ENCODE data around the gene PDLIM7.

Gene PDLIM7

DNA sequence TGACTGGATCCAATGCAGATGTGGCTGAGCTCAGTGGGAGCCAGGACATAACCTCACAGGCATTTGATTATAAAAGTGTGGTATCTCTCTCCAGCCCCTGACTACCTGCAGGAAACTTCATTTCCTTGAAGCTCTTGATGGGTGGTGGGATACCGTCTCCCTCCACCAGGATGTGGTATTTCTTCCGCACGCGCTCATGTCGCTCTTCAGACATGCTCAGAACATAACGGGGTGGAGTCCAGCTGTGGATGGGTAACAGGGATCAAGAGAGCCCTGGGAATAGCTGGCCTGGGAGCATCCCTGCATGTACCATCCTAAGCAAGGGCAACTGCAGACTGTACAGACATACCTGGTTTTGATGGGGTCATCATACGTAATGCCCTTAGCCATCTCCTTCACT, 18.2 kb upstream of the PDLIM7 start:
- peak; percentile 69 for DNase-seq (ENCODE audit: low spot score)
- TF ChIP-seq, protein P1, sequence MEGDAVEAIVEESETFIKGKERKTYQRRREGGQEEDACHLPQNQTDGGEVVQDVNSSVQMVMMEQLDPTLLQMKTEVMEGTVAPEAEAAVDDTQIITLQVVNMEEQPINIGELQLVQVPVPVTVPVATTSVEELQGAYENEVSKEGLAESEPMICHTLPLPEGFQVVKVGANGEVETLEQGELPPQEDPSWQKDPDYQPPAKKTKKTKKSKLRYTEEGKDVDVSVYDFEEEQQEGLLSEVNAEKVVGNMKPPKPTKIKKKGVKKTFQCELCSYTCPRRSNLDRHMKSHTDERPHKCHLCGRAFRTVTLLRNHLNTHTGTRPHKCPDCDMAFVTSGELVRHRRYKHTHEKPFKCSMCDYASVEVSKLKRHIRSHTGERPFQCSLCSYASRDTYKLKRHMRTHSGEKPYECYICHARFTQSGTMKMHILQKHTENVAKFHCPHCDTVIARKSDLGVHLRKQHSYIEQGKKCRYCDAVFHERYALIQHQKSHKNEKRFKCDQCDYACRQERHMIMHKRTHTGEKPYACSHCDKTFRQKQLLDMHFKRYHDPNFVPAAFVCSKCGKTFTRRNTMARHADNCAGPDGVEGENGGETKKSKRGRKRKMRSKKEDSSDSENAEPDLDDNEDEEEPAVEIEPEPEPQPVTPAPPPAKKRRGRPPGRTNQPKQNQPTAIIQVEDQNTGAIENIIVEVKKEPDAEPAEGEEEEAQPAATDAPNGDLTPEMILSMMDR (IDR thresholded peaks at IDR 0.05), result no peak
- no peak overlapping the region for H3K27ac ChIP-seq
- H3K4me3 ChIP-seq, result peak overlapping the region; percentile 100

DNA sequence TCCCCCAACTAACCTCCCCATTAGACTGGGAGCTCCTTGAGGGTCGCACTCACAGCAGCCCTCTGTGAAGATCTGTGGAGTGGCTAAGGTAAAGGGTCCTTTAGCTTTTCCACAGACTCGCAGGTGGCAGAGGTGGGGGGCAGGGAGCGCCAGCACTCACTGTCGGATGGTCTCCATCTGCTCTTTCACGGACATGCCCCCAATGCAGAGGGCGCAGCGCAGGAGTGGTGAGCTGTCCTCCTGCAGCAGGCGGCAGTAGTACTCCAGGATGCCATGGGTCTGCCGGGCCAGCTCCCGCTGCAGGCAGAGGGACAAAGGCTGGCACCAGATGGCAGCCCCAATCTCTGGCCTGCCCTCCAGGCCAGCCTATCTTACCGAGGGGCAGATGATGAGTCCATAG, 17.1 kb upstream of the PDLIM7 start:
- no peak for DNase-seq (ENCODE audit: low spot score)
- no peak overlapping the region for H3K27ac ChIP-seq
- TF ChIP-seq, protein P1 (IDR thresholded peaks at IDR 0.05), result no peak
- no peak overlapping the region for H3K4me3 ChIP-seq

DNA sequence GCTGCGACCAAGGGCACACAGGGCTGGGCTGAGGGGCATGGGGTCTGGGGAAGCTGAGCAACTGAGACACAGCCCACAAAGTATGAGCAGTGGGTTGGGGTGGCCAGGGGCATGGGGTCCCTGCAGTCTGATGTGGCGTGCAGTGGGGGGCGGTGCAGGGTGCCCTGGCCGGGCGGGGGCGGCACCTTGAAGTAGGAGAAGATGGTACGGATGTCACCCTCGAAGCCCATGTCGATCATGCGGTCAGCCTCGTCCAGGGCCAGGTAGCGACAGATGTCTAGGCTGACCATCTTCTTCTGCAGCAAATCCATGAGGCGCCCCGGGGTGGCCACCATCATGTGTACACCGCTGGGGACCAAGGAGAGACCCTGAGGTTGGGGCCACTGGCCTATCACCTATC, 16.1 kb upstream of the PDLIM7 start:
- H3K4me3 ChIP-seq, result no peak overlapping the region
- TF ChIP-seq, protein P1 (IDR thresholded peaks at IDR 0.05), result no peak

DNA sequence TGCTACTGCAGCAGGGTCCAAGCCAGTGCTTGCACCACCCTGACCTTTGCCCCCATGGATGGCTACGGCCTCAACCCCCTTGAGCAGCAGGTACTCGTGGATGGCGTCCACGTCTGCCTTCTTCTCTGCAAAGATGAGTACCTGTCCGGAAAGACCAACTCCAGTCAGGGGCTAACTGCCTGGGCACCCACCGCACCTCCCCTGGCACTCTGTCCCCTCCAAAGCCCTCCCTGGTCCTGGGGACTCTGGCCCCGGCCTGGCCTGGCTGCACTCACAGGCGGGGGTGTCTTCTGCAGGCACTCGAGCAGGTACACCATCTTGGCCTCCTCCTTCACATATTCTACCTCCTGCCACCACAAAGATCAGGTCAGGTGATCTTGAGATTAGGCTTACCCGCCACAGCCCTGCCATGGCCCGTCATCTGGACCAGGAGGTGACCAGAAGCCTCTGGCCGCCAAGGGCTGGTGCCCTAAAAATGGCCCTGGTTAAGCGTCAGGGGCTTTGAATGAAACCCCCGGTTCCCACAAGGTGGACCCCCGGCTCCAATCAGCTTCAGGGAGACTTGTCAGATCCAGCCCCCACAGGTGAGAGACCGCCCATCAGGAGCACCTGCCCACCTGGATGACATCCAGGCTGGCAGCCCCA, 15.5 kb upstream of the PDLIM7 start:
- no peak overlapping the region for H3K4me3 ChIP-seq
- peak; percentile 72 for DNase-seq (ENCODE audit: low spot score)
- TF ChIP-seq, protein P1 (IDR thresholded peaks at IDR 0.05), result no peak
- H3K27ac ChIP-seq, result no peak overlapping the region

More for the DNA sequence above, 16.1 kb upstream of the PDLIM7 start:
- no peak overlapping the region for H3K27ac ChIP-seq
- no peak for DNase-seq (ENCODE audit: low spot score)

DNA sequence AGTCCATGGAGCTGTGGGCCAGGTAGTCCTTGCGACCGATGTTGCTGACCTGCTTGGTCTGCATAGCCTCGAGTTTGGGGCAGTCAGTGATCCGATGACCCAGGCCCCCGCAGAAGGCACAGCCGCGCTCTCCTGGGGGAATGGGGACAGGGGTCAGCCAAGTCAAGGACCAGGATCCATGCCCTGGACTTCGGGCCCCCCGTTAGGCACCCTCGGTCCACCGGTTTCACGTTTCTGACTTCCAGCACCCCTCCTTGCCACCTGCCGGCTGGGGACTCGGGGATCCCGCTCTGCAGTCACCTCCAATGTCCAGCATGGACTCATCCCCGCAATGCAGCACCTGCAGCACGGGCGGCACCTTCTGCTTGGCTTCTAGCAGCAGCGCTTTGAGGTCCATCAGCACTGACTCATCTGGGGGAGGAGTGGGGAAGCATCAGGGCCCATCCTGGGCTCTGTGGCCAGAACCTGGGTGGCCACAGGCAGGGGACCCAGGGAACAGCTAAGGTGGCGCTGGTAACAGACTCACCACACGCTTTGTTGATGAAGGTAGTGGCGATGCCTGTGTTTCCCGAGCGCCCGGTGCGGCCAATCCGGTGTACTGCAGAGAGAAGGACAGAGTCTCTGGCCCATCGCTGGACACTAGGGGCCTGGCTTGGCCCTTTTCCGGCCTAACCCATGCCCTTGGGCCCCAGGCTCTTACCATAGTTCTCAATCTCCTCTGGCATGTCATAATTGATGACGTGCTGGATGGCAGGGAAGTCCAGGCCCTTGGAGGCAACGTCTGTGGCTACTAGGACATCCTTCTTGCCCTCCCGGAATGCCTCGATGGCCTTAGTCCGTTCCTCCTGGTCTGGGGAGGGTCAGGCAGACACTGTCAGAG, 14.6 kb upstream of the PDLIM7 start:
- Histone ChIP-seq H3K27ac (no peak overlapping the region), H3K4me3 (no peak overlapping the region)
- DNase-seq (ENCODE audit: low spot score), result peak; percentile 70
- TF ChIP-seq, protein P1 (IDR thresholded peaks at IDR 0.05), result no peak

DNA sequence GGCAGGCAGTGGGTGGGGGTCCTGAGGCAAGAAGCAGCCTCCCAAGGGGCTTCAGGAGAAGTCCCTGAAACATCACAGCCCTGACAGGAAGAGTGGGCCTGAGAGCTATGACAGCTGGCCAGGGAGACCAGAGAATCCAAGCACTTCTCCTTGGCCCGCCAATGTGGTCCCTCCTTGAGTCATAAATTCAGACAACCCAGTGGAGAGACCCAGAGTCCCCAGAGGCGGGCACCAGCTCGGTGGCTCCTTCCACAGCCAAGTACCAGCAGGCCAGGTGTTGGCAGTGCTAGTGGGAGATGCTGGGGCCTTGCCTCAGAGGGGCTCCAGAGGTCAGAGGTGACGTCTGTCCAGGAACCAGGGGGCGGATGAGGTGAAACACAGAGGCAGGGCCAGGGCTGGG, 13.8 kb upstream of the PDLIM7 start:
- peak overlapping the region in 1 of 2 donors; percentile 11 for H3K27ac ChIP-seq
- TF ChIP-seq, protein P1 (IDR thresholded peaks at IDR 0.05), result no peak
- H3K4me3 ChIP-seq, result no peak overlapping the region
- DNase-seq (ENCODE audit: low spot score), result no peak

Measured in coronary artery (tissue), 2 donors.